Eye (tissue), 1 donor: ENCODE data around the gene PAM.
A peak's percentile ranks its signal among the peaks of the same experiment; 100 is the strongest.
"Not testable (repeated sequence)": the region's sequence is repeated elsewhere in the genome, so short reads cannot be mapped to it uniquely, and the experiment has no call there.

Experiments used
- DNase-seq: peaks from one replicate; pipeline ENCODE4 v3.0.0-alpha.2; 2015

Gene PAM

DNA sequence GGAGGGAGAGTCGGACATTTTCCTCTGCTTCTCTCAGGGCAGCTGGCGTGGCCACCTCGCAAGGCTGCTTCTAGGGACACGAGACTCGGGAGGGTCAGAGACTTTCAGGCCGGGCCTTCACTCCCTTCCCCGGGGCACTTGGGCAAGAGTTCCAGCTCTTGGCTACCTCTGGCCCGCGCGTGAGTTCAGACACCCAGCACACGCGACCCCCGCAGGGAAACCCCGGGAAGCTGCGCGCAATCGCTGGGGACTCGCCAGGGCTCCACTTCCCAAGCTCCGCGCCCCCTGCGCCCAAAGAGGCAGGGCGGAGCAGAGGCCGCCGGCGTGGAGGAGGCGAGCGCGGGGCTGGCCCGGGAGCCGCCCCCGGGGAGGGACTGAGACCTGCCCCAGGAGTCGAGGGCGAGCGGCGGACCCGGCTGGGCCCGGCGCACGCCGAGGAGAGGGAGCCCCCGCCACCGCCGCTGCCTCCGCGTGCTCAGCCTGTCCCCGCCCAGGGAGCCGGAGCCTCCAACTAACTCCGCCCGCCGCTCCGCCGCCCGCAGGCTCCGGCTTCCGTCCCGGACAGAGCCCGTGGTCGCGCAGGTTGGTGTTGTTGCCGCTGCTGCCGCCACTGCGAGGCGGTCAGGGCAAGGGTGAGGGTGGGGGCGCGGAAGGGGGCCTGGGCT lies at the start of gene PAM:
Gene PAM, plus strand, starts transcription at position 539 of the 665 bp plus-strand sequence. CDS start 110,891 bp downstream, outside the sequence.
- peak; percentile 88 for DNase-seq

DNA sequence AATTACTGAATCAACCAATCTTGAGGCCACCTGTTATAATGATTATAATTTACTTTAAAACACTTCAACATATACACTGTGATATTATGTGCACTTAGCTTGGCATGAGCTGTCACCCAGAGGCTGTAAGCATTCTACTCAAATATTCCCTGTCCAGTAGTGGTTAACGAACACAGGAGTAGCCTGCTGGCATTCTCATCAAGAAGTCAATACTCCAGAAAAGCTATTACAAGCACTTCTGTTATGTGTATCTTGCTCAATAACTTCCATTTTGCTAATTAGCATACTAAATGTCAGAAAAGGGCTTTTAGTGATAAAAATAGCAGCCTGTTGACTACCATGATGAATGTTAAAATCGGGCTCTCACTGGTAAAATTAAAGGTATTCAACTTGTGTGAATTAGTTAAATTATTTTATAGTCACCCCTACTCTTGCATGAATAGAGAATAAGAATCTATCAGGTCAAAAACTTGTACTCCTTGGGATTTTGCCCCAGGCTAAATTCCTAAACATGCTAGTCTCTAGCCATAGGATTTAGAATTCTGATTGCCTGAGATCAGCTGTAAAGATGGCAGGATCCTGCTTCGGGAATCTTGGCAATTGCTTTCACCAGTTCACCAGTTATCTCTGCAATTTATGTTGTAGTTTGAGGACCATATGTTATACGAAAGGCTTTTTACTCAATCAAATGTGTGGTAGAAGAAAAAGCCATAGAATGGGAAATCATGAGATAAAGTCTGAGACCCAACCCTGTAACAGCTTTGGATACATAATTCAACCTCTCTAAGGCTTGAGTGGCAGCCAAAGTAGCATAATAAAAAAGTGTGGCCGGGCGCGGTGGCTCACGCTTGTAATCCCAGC lies 43.4 kb upstream of the PAM start:
- no peak for DNase-seq

GRCh38 chr5:102713278-102713677 lies 41.8 kb upstream of the PAM start:
- DNase-seq = no peak

DNA sequence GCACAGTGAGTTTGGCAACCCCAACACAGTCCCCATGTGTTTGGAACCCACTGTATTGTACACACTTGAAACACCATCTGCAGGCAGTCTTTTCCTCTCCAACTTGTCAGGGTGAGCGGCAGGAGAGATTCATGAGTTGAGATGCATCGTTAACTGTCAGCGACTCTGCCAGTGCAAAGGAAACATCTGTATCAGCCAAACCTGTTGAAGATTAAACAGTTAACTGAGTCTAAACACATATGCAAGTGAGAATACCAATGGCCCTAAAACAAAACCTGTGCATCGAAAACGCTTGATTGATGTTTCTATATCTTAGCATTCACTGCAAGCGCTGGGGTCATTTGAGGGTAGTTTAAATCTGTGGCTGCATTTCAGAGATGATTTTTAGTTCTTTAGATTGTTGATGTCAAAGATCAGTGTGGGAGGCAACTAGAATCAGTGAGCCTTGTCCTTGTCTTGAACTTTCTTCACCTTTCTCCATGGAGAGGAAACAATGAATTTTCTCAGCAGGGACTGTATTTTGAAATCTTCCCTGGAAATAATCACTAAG lies 41.3 kb upstream of the PAM start:
- no peak for DNase-seq

DNA sequence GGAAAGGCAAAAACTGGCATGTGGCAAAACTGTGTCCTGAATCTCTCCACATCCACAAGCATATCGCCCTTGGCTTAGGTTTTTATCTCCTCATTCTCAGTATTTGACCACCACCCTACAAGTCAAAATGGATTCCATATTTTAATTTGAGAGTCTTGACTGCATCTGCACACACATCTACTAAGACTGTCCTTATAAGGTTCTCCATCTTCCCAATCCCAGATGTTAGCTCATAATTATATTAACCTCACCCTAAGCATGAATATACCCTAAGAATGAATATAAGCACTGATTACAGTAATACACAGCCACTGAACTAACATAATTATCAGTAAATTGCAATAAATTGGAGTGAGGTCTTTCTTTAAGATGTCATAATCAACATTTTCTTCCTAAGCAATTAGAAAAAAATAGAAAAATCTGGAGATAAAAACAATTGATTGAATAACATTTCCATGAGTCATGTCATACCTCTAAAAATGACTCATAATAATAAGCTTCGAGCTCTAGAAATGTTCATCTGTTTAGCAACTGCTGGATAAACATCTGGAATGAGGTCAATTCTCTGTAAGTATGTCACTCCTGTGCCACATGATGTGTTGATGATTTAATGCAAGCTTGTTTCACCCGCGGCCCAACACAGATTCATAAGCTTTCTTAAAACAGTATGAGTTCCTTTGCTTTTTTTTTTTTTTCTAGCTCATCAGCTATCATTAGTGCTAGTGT lies 39.9 kb upstream of the PAM start:
- DNase-seq = peak; percentile 21

DNA sequence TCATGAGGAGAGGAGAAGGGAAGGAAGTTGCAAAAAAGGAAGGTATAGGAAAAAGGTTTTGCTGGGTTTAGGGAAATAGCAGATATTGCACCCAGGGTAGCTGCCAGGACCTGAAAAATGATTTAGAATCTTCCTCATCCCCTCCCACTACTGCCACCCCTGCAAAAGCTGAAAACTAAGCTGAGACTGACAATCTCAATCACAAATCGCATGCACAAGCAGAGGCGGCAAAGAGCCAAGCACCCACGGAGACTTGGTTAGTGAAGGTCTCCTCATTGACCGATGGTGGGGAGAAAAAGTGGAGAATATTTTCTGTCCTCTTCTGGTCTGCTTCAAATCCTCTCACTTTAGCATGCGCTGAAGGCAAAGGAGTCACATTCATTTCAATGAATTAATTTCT lies 39.1 kb upstream of the PAM start:
- no peak for DNase-seq

- DNase-seq = no peak
These were observed 36.3 kb upstream of the PAM start for GRCh38 chr5:102718819-102719218.

DNA sequence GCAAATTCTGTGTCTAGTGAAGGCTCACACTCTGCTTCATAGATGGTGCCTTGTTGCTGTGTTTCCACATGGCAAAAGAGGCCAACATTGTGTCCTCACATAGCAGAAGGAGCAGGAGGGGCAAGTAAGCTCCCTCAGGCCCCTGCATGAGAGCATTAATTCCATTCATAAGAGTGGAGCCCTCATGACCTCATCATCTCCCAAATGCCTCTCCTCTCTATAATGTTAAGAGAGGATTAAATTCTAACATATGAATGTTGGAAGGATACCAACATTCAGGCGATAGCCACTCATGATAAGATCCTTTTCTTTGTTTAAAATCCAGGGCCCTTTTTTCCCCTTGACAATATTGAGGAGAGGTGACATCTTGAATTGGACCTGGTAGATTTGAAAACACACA lies 35.2 kb upstream of the PAM start:
- DNase-seq = no peak

- DNase-seq = no peak
These were observed 34.1 kb upstream of the PAM start for GRCh38 chr5:102720969-102721368.

GRCh38 chr5:102722931-102723330 lies 32.2 kb upstream of the PAM start:
- DNase-seq = no peak

DNA sequence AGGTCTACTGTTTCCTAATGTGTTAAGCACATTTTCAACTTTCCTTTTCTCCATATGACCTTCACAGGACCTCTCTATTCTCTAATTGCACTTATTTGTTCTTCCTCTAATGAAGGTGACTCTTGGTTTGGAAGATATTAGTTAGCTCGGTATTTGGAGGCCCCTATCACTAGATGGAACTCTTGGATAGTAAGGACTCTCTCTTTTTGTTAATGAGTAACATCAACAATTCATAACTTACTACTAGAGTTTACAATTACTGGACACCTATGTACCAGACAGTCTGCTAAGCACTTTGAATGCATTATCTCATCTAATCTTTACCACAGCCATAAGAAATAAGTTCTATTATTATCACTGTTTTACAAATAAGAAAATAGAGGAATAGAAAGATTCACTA lies 23.4 kb upstream of the PAM start:
- DNase-seq = no peak

- DNase-seq = no peak
These were observed 21.6 kb upstream of the PAM start for GRCh38 chr5:102733534-102733933.

- DNase-seq = no peak
These were observed 17.9 kb upstream of the PAM start for GRCh38 chr5:102737161-102737560.

GRCh38 chr5:102737805-102738469 lies 17.2 kb upstream of the PAM start:
- DNase-seq = no peak

DNA sequence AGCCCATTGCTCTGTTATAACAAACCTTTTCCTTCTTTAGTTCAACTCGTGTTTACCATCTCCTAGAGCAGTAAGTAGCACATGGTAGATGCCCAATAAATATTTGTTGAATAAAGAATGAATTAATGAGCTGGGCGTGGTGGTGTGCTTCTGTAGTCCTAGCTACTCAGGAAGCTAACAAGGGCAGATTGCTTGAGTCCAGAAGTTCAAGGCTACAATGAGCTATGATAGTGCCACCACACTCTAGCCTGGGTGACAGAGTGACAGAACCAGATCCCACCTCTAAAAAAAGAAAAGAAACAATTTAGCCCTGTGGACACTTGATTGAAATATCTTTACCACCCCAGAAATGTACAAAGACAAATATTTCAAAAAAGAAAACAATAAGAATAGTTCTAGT lies 14.6 kb upstream of the PAM start:
- no peak for DNase-seq

DNA sequence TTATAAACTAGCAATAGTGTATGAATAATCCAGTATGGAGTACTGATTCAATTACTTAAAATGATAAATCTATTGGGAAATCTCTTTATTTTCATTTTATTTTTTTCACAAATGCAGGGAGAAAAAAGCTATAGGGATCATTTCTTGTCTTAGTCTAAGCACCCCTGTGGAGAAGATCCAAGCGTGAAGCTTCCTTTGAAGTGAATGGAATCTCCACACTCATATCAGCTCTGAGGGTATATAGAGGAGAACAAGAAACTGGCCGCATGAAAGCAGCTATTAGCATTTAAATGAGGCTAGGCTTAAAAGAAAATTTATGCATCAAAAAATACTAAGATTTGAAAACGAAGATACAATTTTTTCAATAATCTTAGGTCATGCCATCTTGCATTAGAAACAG lies 12.9 kb upstream of the PAM start:
- DNase-seq = no peak

DNA sequence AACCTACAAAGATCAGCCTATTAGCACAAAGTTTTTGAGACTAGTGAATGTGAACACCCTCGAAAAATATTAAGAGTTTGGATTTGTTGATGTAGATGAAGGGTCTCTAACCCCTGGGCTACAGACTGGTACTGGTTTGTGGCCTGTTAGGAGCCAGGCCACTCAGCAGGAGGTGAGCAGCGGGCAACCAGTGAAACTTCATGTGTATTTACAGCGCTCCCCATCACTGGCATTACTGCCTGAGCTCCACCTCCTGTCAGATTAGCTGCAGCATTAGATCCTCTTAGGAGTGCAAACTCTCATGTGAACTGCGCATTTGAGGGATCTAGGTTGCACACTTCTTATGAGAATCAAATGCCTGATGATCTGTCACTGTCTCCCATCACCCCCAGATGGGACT lies 11.2 kb upstream of the PAM start:
- DNase-seq = no peak

DNA sequence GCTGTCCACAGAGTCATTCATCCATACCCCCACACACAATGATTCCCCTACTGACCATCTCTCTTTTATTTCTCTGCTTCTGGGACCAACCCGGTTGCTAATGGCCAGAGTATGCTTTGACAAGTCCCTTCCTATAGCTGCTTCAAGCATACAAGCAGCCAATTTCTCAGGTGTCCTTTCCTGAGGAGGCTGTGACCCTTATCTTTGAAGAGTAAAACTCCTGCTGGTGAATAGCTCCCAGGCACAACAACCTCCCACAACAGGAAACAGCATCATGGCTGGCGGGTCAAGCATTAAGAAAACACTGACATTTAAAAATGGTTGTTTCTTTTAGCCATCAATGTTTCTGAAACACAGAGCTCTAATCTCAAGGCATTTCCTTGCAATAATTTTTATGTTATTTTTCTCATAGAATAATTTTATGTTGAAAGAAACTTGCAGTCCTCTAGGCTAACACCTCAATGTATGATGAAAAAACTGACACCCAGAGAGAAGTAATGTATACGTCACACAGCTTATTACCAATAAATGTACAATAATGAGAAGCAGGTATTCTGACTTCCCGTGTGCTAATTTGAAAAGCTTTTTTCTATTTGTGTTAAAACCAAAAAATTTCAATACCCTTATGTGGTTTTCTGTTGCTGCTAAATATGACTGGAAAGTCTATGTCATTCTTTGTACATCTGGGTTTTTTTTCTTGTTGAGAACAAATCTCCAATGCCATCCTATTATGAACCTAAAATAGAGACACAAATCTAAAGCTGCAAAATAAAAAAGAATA lies 7.5 kb upstream of the PAM start:
- DNase-seq = no peak

GRCh38 chr5:102749416-102750030 lies 5.6 kb upstream of the PAM start:
- DNase-seq = no peak

GRCh38 chr5:102750151-102750834 lies 4.8 kb upstream of the PAM start:
- DNase-seq = no peak

DNA sequence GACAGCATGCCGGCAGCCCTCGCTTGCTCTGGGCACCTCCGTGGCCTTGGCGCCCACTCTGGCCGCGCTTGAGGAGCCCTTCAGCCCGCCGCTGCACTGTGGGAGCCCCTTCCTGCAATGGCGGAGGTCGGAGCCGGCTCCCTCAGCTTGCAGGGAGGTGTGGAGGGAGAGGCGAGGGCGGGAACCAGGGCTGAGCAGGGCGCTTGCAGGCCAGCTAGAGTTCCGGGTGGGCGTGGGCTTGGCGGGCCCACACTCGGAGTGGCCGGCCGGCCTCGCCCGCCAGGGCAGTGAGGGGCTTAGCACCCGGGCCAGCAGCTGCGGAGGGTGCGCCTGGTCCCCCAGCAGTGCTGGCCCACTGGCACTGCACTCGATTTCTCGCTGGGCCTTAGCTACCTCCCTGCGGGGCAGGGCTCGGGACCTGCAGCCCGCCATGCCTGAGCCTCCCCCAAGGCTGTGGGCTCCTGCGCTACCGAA lies 3.2 kb upstream of the PAM start:
- DNase-seq = not testable (repeated sequence)
